ENCODE measurements around the gene LRRC4C.

LRRC4C gene

GRCh38 chr11:40132912-40133311 lies 1326.5 kb downstream of the LRRC4C start:
- DNase-seq (ENCODE audit: low read depth in 2 of 2, low spot score in 1 of 2), result no peak

- no peak for DNase-seq (ENCODE audit: low read depth in 2 of 2, low spot score in 1 of 2)
Observed at GRCh38 chr11:40130427-40130826, 1329.0 kb downstream of the LRRC4C start.

DNA sequence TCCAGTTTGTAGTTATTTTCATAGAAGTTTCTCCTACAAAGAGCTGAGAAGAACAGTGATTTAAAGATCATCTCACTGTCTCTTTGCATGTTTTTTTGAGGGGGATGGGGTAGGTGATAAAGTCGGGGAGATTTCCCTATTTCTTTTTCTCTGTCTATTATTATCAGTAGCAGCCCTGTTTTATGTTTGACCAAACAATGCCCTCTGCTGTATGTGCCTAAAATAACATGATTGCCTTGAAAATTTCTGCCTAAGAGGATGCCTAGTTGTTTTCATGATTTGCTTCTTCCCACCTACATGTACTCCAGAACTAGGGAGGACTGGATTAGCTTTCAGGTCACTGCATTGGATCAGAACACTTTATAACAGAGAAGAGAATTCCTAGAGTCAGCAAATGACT lies 1330.2 kb downstream of the LRRC4C start:
- DNase-seq (ENCODE audit: low read depth in 2 of 2, low spot score in 1 of 2), result no peak

- no peak for DNase-seq (ENCODE audit: low read depth in 2 of 2, low spot score in 1 of 2)
Observed at GRCh38 chr11:40125054-40125453, 1334.4 kb downstream of the LRRC4C start.

- no peak for DNase-seq (ENCODE audit: low read depth in 2 of 2, low spot score in 1 of 2)
Observed at GRCh38 chr11:40119661-40120060, 1339.8 kb downstream of the LRRC4C start.

DNA sequence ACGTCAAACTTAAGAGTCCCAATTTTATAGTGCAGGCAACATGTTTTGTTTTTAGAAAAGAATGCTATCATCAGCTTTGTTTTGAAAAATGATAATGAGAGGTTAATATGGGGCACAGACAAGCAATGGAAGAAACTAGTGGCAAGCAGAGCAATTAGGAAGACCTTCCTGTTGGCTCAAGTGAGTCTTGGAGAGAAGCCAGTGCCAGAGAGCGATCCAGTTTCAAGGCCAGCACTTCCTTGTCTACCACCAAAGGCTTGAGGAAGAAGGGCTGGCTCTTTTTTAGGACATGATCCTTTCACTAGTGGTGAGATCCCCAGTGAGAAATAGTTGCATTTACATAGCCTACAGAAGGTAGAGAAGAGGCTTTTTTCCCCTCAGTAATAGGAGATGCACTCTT lies 1340.7 kb downstream of the LRRC4C start:
- DNase-seq (ENCODE audit: low read depth in 2 of 2, low spot score in 1 of 2), result no peak

DNA sequence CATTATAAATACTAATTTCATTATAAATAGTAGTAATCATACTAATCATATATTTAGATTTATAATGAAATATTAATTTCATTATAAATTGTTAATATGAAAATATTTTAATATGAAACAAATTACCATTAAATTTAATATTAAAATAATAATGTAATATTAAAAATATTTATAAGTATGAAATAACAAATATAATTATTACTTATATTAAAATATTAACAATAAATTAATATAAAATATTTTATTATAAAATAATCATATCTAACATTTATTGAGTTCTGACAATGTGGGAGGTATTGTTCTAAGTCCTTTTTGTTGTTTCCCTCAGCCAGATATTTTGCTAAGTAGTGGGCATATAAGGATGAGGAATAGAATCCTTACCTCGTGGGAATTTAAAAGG lies 1341.4 kb downstream of the LRRC4C start:
- DNase-seq (ENCODE audit: low read depth in 2 of 2, low spot score in 1 of 2), result no peak

DNA sequence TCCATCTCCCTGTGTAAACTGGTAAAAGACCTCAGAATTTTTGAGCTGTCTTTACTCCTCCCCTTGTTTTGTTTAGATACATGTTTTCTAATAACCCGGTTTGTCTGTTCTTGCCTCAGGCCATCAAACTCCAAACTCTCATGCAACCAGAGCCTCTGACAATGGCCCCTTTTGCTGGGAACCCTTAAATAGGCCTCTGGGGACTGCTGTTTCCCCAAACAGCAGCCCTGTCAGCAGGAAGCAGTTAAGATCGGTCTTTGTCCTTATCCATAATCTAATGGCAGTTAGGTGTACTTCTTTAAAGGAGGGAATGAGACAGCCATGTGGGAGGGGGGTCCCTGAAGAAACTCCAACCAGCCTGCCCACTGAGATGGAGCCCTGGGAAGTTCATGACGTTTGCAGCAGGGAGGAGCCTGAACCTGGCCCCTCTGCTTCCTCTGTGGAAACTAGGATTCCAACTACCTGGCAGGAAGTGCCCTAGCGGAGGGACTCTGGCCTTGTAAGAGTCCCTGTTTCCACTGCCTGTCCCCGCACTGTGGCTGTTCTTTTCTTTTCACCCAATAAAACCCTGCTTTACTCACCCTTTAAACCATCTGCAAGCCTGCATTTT lies 1354.4 kb downstream of the LRRC4C start:
- DNase-seq (ENCODE audit: low read depth in 2 of 2, low spot score in 1 of 2), result no peak

GRCh38 chr11:40100781-40101180 lies 1358.7 kb downstream of the LRRC4C start:
- no peak for DNase-seq (ENCODE audit: low read depth in 2 of 2, low spot score in 1 of 2)

DNA sequence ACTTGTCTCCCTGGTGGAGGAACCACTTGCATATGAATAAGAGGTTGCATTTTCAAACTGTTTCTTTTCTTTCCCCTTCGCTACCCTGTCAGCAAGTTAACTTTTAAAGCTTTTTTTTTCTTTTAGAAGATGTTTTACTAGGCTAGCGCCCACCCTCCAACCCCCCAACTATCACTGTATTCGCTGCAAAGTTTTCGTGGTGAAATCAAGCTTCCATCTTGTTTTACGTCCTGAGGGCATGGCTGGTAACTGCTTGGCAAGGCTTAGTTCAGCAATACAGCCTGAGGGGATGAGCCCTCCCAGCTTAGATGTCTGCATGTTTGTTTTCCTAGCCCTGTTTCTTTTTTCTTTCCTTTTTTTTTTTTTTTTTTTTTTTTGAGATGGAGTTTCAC lies 1359.3 kb downstream of the LRRC4C start:
- DNase-seq (ENCODE audit: low read depth in 2 of 2, low spot score in 1 of 2), result no peak

DNA sequence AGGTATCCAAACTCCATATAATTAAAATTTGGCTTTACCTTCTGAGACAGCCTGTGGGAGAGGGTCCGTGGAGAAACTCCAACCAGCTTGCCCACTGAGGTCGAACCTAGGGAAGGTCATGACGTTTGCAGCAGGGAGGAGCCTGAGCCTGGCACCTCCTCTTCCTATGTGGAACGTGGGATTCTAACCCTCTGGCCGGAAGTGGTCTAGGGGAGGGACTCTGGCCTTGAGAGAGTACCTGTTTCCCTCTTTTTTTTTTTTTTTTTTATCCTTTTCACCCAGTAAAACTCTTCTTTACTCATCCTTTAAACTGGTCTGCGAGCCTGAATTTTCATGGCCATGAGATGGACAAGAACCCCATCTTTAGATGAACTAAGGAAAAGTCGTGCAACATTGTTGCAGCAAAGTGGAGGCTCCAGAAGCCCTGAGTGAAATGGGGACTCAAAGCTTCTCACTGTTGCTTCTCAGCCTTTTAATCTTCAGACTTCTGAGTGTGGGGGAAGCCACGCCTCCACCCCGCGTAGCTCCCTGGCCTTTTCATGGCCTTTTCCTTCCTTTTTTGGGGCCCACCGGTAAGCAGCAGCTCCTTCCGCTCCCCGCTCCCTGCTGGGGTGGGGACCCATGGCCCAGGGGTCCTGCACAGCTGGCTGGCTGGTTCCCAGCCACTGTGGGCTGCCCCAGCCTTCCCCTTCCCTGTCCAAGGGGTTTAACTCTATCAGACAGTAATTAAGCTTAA lies 1359.9 kb downstream of the LRRC4C start:
- no peak for DNase-seq (ENCODE audit: low read depth in 2 of 2, low spot score in 1 of 2)

GRCh38 chr11:40095446-40095845 lies 1364.0 kb downstream of the LRRC4C start:
- DNase-seq (ENCODE audit: low read depth in 2 of 2, low spot score in 1 of 2), result no peak

DNA sequence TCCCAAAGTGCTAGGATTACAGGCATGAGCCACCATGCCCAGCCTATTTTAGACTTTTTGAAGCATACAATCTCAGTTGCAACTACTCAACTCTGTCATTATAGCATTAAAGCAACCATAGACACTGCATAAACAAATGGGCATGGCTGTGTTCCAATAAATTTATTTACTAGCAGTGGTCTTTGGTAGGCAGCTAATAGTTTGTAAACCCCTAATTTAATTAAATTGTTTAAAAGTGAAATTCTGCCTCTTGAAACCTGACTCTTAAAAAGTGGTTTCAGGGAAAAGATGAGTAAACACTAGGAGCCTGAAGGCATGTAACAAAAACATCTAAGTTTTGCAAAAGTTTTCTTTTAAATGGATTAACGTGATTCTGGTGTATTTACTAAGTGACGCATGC lies 1364.5 kb downstream of the LRRC4C start:
- no peak for DNase-seq (ENCODE audit: low read depth in 2 of 2, low spot score in 1 of 2)

GRCh38 chr11:40080434-40080833 lies 1379.0 kb downstream of the LRRC4C start:
- no peak for DNase-seq (ENCODE audit: low read depth in 2 of 2, low spot score in 1 of 2)

All from stimulated activated CD8-positive, alpha-beta memory T cell treated with anti-CD3 and anti-CD28 coated beads, Interleukin-4, amount 100 ng/mL, for 1 hour (primary cell).